Right cardiac atrium (tissue), 5 donors: ENCODE measurements around the gene WARS2. TPM values are rescaled to one million over a fixed set of nuclear protein-coding genes. Genes with fewer than 3 reads are reported as not detected.

ENCODE experiments used
- ATAC-seq, 2 donors: fragments of 200-7000 bp; cut with Tn5 transposase; one replicate each; pipeline versions ENCODE4 v1.8.0 to v1.9.1; 2020; ENCODE audit warnings: moderate library complexity in 2 of 2, mild to moderate bottlenecking in 1 of 2
- DNase-seq, 3 donors: peaks; one replicate each; pipeline ENCODE4 v3.0.0-alpha.2; 2020
- H3K27ac ChIP-seq: one replicate; pipeline ENCODE4 v1.5.1; 2013; ENCODE audit warnings: mild to moderate bottlenecking, low read length, control low read depth, moderate library complexity
- H3K27me3 ChIP-seq: one replicate; pipeline ENCODE4 v1.6.1; 2013; ENCODE audit not compliant: control insufficient read depth, insufficient read depth
- H3K4me1 ChIP-seq: one replicate; pipeline ENCODE4 v1.6.1; 2013; ENCODE audit warnings: low read length; ENCODE audit not compliant: control insufficient read depth, insufficient read depth
- H3K4me3 ChIP-seq: one replicate; pipeline ENCODE4 v1.5.1; 2013; ENCODE audit warnings: low read length, control low read depth
- H3K9me3 ChIP-seq: one replicate; pipeline ENCODE4 v1.6.1; 2013; ENCODE audit warnings: low read length; ENCODE audit not compliant: control insufficient read depth
- whole genome bisulfite sequencing: extraction: QIAGEN DNeasy Blood & Tissue Kit; methylation state at CpG from one replicate; pipeline ENCODE4 v1.1.7; 2013; 5-methylcytosine and 5-hydroxymethylcytosine counted together
- intact Hi-C, 4 donors: fragments of 100-400 bp; cut with DNase I; formaldehyde crosslinking; loops; one replicate each; pipeline versions ENCODE4 v1.11.0 to v1.14.0; 2022 to 2023
- polyA plus RNA-seq: library from polyadenylated mRNA; stranded (reverse); fragments of 200-250 nt; gene quantifications from one replicate; pipeline ENCODE4 v1.2.3, GENCODE V29; 2013
- total RNA-seq, 4 donors: library from RNA; stranded (reverse); fragmentation: NEBNext Ultra II Directional; extraction: Animal tissue kit (Norgen Biotek cat#: 25700); gene quantifications; one replicate each; pipeline ENCODE4 v1.2.1, GENCODE V29; 2021
- donor health status: healthy with polysubstance abuse.
- donor health status: DM: no; HTN: yes; CAD: no.
- donor health status: DM: no; HTN: no; CAD: no.
- donor health status: DM: no; HTN: yes; CAD: no; lungs with severe emphysema.
- donor health status: DM: yes; HTN: yes; CAD: no.

WARS2 gene
- total and polyA plus RNA-seq, 5 donors, result 5.2 to 12.8 (median 11.0) TPM

GRCh38 chr1:118999348-119000071, 140.9 kb downstream of the WARS2 start:
- Histone ChIP-seq H3K27me3 (no peaks in the 10 kb centered on the region), H3K27ac (no peak overlapping the region), H3K4me1 (no peaks in the 10 kb centered on the region), H3K4me3 (no peak overlapping the region), H3K9me3 (no peaks in the 10 kb centered on the region)
- ATAC-seq (no peak), DNase-seq (no peak)
- WGBS, result 30% methylated on average over 27 of the region's 27 CpGs
- intact Hi-C loops, result loop anchor here in 3 of 4 donors (10.0 kb wide), 2 partner anchors 775 to 845 kb away; no protein-coding TSS in a partner anchor

DNA sequence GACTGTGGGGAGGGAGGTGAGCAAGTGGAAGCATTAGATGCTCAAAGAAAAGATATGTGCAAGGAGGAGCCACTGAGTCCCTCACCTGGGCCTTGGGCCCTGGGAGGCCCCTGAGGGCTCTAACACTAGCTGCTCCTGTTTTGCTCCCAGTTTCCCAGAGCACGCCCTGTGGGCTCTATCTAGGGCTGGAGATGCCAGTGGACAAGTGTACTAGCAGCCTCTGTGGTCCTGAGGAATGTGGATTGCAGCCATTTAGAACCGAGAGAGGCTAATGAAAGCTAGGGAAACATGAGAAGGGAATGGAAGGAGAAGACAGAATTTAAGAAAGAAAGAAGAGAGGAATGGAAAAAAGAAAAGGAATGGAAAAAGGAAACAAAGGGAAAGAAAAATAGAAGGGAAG, 142.3 kb downstream of the WARS2 start:
- no peak for DNase-seq
- Histone ChIP-seq H3K9me3 (no peaks in the 10 kb centered on the region), H3K27me3 (no peaks in the 10 kb centered on the region), H3K4me1 (no peaks in the 10 kb centered on the region), H3K27ac (no peak overlapping the region), H3K4me3 (no peak overlapping the region)
- no peak for ATAC-seq
- intact Hi-C loops, result no loop called here
- WGBS, result 55% methylated on average over 2 of the region's 2 CpGs

- no peak for DNase-seq
- Histone ChIP-seq H3K4me3 (no peak overlapping the region), H3K27ac (no peak overlapping the region), H3K9me3 (no peaks in the 10 kb centered on the region), H3K4me1 (no peaks in the 10 kb centered on the region), H3K27me3 (no peaks in the 10 kb centered on the region)
- no peak for ATAC-seq
- 35% methylated on average over 7 of the region's 7 CpGs for WGBS
- intact Hi-C loops, result no loop called here
Observed at GRCh38 chr1:118997225-118997624, 143.2 kb downstream of the WARS2 start.

DNA sequence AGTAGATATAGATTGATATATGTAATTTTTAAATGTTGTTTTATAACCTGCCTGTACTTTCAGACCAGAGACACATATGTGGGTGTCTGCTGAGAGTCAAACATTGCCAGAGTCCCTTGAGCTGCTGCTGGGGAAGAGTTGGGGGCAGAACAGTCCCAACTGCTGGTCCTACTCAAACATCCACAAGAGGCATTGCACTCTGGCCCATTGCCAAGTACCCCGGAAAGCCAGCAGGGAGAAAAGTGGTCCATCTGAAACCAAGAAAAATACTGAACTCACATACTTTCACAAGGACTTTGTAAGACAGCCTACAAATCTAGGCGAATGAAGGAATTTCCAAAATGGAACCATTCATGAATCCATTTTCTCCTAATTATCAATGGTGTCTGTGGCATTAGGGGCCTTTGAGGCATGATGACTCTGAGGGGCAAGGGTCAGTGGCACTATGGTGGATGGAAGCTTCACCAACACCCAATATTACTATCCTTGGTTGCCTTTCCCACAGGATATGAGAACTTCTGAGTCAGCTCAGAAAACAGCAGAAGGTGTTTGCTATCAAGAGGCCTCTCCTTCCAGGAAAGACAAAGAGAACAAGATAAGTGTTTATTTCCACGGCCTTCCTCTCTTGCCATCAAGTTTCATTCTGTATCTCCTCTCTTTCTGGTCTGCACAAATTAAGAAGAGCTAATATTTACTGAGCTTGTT, 145.0 kb downstream of the WARS2 start:
- intact Hi-C loops, result no loop called here
- H3K4me3 ChIP-seq, result no peak overlapping the region
- no peaks in the 10 kb centered on the region for H3K27me3 ChIP-seq
- DNase-seq (peak in 1 of 3 donors; percentile 33), ATAC-seq (no peak)
- no peaks in the 10 kb centered on the region for H3K4me1 ChIP-seq
- H3K9me3 ChIP-seq, result no peaks in the 10 kb centered on the region
- no peak overlapping the region for H3K27ac ChIP-seq
- 56% methylated on average over 3 of the region's 3 CpGs for WGBS

GRCh38 chr1:118993700-118994026, 146.8 kb downstream of the WARS2 start:
- Histone ChIP-seq H3K27me3 (no peaks in the 10 kb centered on the region), H3K4me3 (no peak overlapping the region), H3K9me3 (no peaks in the 10 kb centered on the region), H3K27ac (no peak overlapping the region), H3K4me1 (no peaks in the 10 kb centered on the region)
- ATAC-seq, result no peak
- no peak for DNase-seq
- 30% methylated on average over 9 of the region's 9 CpGs for WGBS
- intact Hi-C loops, result no loop called here

- no peak overlapping the region for H3K4me3 ChIP-seq
- 17% methylated on average over 53 of the region's 53 CpGs for WGBS
Observed at GRCh38 chr1:118992868-118993699, 147.4 kb downstream of the WARS2 start.

GRCh38 chr1:118992237-118992825, 148.1 kb downstream of the WARS2 start:
- Histone ChIP-seq H3K27ac (no peak overlapping the region), H3K27me3 (no peaks in the 10 kb centered on the region), H3K9me3 (no peaks in the 10 kb centered on the region), H3K4me1 (no peaks in the 10 kb centered on the region), H3K4me3 (no peak overlapping the region)
- WGBS, result 29% methylated on average over 22 of the region's 22 CpGs
- intact Hi-C loops, result no loop called here
- ATAC-seq (no peak), DNase-seq (no peak)

More at GRCh38 chr1:118992868-118993699, 147.4 kb downstream of the WARS2 start:
- Histone ChIP-seq H3K27ac (no peak overlapping the region), H3K4me1 (no peaks in the 10 kb centered on the region), H3K9me3 (no peaks in the 10 kb centered on the region), H3K27me3 (no peaks in the 10 kb centered on the region)
- intact Hi-C loops, result no loop called here
- DNase-seq (no peak), ATAC-seq (no peak)

DNA sequence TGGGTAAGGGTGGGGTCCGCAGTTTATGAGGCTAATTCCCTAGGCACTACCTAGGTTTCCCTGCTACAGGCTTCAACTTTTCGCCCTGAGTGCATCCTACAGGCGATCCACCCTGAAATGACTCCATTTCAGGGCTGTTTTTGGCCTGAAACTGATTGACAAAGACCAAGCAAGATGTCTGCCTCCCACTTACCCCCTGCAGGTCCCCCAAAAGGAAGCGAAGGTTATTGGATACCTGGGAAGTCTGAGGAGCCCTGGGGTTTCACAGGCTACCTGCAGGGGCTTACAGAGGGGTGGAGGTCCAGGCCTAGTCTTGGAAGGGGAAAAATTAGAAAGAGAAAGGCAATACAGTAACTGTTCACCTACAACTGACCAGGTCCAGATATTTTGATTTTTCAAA, 149.0 kb downstream of the WARS2 start:
- Histone ChIP-seq H3K27ac (no peak overlapping the region), H3K27me3 (no peaks in the 10 kb centered on the region), H3K4me1 (no peaks in the 10 kb centered on the region), H3K9me3 (no peaks in the 10 kb centered on the region), H3K4me3 (no peak overlapping the region)
- DNase-seq (no peak), ATAC-seq (no peak)
- 44% methylated on average over 4 of the region's 4 CpGs for WGBS
- intact Hi-C loops, result no loop called here

- H3K27ac ChIP-seq, result no peak overlapping the region
- no peaks in the 10 kb centered on the region for H3K9me3 ChIP-seq
- no peak for ATAC-seq
- no peak overlapping the region for H3K4me3 ChIP-seq
- H3K4me1 ChIP-seq, result peaks cover 2% of the 10 kb centered on the region
- intact Hi-C loops, result no loop called here
- H3K27me3 ChIP-seq, result no peaks in the 10 kb centered on the region
- DNase-seq, result no peak
- 53% methylated on average over 8 of the region's 8 CpGs for WGBS
Observed at GRCh38 chr1:118990513-118991152, 149.8 kb downstream of the WARS2 start.

DNA sequence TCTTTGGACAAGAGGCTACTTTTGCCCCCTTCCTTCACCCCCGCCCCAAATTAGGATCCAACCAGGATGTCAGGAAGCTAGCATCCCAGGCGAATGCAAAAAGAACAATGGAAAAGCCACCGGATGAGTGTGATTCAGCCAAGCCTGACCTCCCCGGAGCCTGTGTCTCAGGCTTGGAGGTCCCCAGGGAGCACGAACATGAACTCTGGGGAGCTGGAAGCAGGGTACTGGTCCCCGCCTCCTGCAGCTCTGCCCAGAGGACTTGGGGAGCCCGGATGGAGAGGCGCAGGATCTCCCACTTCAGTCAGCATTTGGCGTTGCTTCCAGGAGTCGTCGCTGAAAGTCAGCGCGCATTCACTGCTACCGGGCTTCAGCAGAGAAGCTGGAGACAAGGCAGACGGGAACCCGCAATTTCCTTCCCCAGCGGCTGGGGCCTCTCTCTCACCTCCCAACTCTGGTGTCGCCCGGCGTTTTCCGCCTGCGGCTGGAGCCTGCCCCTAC, 150.5 kb downstream of the WARS2 start:
- H3K27me3 ChIP-seq, result no peaks in the 10 kb centered on the region
- H3K4me1 ChIP-seq, result peaks cover 2% of the 10 kb centered on the region
- intact Hi-C loops, result no loop called here
- H3K9me3 ChIP-seq, result no peaks in the 10 kb centered on the region
- no peak for DNase-seq
- 36% methylated on average over 22 of the region's 22 CpGs for WGBS
- no peak overlapping the region for H3K4me3 ChIP-seq
- no peak for ATAC-seq
- no peak overlapping the region for H3K27ac ChIP-seq
